Fibroblast of skin of left quadriceps (primary cell): ENCODE results near the gene BCR.

Source experiments
- DNase-seq, 2 experiments: peaks; one replicate each; pipeline ENCODE4 v3.0.0-alpha.2; 2013; ENCODE audit warnings: low read depth in 2 of 2

The BCR gene

GRCh38 chr22:23196165-23196564 is 15.9 kb downstream of the BCR start:
- DNase-seq, result no peak

- DNase-seq, result no peak
Observed at GRCh38 chr22:23197836-23198235, 17.5 kb downstream of the BCR start.

GRCh38 chr22:23199159-23199558 is 18.9 kb downstream of the BCR start:
- DNase-seq, result no peak

GRCh38 chr22:23200898-23201297 is 20.6 kb downstream of the BCR start:
- no peak for DNase-seq

GRCh38 chr22:23202812-23203451 is 22.6 kb downstream of the BCR start:
- DNase-seq, result no peak

- no peak for DNase-seq
Observed at GRCh38 chr22:23203452-23204124, 23.3 kb downstream of the BCR start.

- DNase-seq, result no peak
Observed at GRCh38 chr22:23204125-23204488, 23.8 kb downstream of the BCR start.

- no peak for DNase-seq
Observed at GRCh38 chr22:23204541-23205157, 24.3 kb downstream of the BCR start.

GRCh38 chr22:23205339-23206049 is 25.2 kb downstream of the BCR start:
- no peak for DNase-seq

- no peak for DNase-seq
Observed at GRCh38 chr22:23206915-23207314, 26.6 kb downstream of the BCR start.

- DNase-seq, result no peak
Observed at GRCh38 chr22:23207729-23208393, 27.6 kb downstream of the BCR start.

GRCh38 chr22:23210428-23211170 is 30.3 kb downstream of the BCR start:
- no peak for DNase-seq

GRCh38 chr22:23211622-23212021 is 31.3 kb downstream of the BCR start:
- DNase-seq, result no peak

GRCh38 chr22:23212061-23213021 is 32.0 kb downstream of the BCR start:
- no peak for DNase-seq

GRCh38 chr22:23213022-23213555 is 32.8 kb downstream of the BCR start:
- DNase-seq, result no peak

- DNase-seq, result no peak
Observed at GRCh38 chr22:23213581-23214334, 33.4 kb downstream of the BCR start.

GRCh38 chr22:23214398-23214797 is 34.1 kb downstream of the BCR start:
- no peak for DNase-seq

- DNase-seq, result peak in 1 of 2 experiments; percentile 17
Observed at GRCh38 chr22:23215294-23216241, 35.3 kb downstream of the BCR start.
